ENCODE data around the gene PAM. TPM values are rescaled to one million over a fixed set of nuclear protein-coding genes. Genes with fewer than 3 reads are reported as not detected.

The PAM gene
- total and polyA plus RNA-seq, 12 donors, result 234 to 580 (median 397) TPM

DNA sequence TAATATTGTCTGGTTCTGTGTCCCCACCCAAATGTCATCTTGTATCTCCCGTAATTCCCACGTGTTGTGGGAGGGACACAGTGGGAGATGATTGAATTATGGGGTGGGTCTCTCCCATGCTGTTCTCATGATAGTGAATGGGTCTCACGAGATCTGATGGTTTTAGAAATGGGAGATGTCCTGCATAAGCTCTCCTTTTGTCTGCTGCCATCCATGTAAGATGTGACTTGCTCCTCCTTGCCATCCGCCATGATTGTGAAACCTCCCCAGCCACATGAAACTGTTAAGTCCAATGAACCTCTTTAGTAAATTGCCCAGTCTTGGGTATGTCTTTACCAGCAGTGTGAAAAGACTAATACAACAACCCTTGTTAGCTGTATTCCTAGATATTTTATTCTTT, 320.3 kb downstream of the PAM start:
- Histone ChIP-seq H3K4me1 (replicated peaks in 1 of 2) (no peaks in the 10 kb centered on the region), H3K36me3 (replicated peaks in 1 of 2) (no peaks in the 10 kb centered on the region), H3K4me3 (no peak overlapping the region), H3K9me3 (replicated peaks in 1 of 3) (peaks cover 0 to 27% (median 7%) of the 10 kb centered on the region in 3 donors), H3K27ac (no peak overlapping the region), H3K27me3 (no peaks in the 10 kb centered on the region)
- DNase-seq, result no peak
- TF ChIP-seq, protein P1, sequence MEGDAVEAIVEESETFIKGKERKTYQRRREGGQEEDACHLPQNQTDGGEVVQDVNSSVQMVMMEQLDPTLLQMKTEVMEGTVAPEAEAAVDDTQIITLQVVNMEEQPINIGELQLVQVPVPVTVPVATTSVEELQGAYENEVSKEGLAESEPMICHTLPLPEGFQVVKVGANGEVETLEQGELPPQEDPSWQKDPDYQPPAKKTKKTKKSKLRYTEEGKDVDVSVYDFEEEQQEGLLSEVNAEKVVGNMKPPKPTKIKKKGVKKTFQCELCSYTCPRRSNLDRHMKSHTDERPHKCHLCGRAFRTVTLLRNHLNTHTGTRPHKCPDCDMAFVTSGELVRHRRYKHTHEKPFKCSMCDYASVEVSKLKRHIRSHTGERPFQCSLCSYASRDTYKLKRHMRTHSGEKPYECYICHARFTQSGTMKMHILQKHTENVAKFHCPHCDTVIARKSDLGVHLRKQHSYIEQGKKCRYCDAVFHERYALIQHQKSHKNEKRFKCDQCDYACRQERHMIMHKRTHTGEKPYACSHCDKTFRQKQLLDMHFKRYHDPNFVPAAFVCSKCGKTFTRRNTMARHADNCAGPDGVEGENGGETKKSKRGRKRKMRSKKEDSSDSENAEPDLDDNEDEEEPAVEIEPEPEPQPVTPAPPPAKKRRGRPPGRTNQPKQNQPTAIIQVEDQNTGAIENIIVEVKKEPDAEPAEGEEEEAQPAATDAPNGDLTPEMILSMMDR (IDR thresholded peaks at IDR 0.05), result no peak
- no peak for TF ChIP-seq POLR2A (IDR thresholded peaks at IDR 0.05)
- intact Hi-C loops (cut with DNase I), result no loop called here
- 89 to 96% (median 92%) methylated on average over 4 of the region's 4 CpGs for WGBS, 4 donors
